ENCODE measurements around the gene SUSD3. TPM values are rescaled to one million over a fixed set of nuclear protein-coding genes. Genes with fewer than 3 reads are reported as not detected.

The SUSD3 gene
- polyA plus RNA-seq, 1 donor from 2014 or later = 96.3 TPM

DNA sequence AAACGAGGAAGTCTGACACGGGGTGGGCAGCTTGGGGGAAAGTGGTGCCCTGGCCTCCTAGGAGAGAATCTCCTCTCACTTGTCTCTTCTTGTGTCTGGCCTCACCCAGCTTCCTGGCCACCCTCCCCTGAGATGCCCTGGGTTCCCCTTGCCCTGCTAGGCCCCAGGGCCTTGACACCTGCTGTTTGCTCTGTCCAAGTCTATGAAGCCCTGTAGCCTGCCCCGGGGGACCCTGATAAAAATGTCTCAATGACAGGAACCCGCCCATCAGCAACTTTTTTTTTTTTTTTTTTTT is 35.0 kb upstream of the SUSD3 start:
- peaks cover 9% of the 10 kb centered on the region for H3K36me3 Mint-ChIP-seq
- no peak overlapping the region for H3K4me3 Mint-ChIP-seq

DNA sequence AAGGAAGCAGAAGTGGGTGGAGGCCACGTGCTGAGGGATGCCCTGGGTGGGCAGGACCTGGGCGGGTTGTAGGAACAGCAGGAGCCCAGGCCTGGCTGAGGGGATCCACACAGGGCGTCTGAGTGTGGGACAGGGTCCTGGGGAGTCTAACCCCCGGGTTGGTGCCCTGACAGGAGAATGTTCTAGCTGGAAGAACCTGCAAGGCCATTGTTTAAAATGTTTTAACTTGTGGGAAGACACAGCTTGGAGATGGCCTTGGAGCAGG is 33.9 kb upstream of the SUSD3 start:
- Mint-ChIP-seq H3K27ac (no peak overlapping the region), H3K27me3 (no peaks in the 10 kb centered on the region), H3K4me1 (peaks cover 20 to 31% (median 22%) of the 10 kb centered on the region in 3 donors), H3K4me3 (peak overlapping the region in 1 of 4 donors; percentile 49), H3K9me3 (no peaks in the 10 kb centered on the region), H3K36me3 (peaks cover 3% of the 10 kb centered on the region)

More for the DNA sequence above, 35.0 kb upstream of the SUSD3 start:
- H3K27ac Mint-ChIP-seq = peak overlapping the region in 1 of 3 donors; percentile 88
- H3K27me3 Mint-ChIP-seq = no peaks in the 10 kb centered on the region
- H3K4me1 Mint-ChIP-seq = peaks cover 13 to 25% (median 16%) of the 10 kb centered on the region in 3 donors
- no peaks in the 10 kb centered on the region for H3K9me3 Mint-ChIP-seq

GRCh38 chr9:93024986-93025630 is 33.4 kb upstream of the SUSD3 start:
- Mint-ChIP-seq H3K9me3 (no peaks in the 10 kb centered on the region), H3K4me1 (peaks cover 22 to 32% (median 24%) of the 10 kb centered on the region in 3 donors), H3K27ac (peak overlapping the region in 2 of 3 donors; percentile 20 to 86), H3K4me3 (peak overlapping the region in 2 of 4 donors; percentile 51 to 58), H3K36me3 (peaks cover 5% of the 10 kb centered on the region), H3K27me3 (no peaks in the 10 kb centered on the region)

DNA sequence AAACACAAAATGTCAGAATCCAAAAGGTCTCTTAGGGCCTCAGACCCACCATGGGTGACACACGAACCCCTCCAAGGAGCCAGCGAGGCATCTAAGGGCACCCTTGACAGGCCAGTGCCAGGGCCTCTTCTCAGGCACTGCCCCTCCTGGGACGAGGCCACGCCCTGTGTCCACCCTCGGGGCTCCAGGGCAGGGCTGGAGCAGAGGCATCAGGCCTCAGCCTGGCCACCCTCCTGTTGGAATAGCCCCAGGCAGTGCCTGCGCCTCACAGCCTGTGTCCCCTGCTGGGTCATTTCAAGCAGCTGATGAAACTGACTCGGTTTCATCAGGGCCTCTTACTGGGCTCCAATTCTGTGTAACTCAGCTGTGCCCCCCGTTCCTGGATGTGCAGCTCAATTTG is 32.8 kb upstream of the SUSD3 start:
- peaks cover 22 to 34% (median 26%) of the 10 kb centered on the region in 3 donors for H3K4me1 Mint-ChIP-seq

DNA sequence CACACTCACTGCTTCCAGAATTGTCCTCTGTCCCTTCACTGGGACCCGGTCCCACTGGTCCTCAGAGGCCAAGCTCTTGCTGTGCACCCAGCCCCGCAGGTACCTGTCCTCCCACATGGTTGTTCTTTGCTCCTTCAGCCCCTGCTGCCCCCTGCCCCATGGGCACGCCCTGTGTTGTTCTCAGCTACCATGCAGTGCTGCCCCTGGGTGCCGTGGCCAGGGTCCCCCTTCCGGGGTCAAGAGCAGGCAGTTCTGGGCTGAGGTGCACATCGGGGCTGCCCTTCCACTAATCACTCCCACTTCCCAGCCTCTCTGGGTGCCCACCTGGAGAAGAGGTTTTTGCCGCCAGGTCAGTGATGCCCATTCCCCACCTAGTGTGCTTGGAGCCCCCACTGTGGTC is 31.9 kb upstream of the SUSD3 start:
- Mint-ChIP-seq H3K4me3 (no peak overlapping the region), H3K4me1 (peaks cover 22 to 38% (median 30%) of the 10 kb centered on the region in 3 donors), H3K27ac (no peak overlapping the region), H3K36me3 (peaks cover 9% of the 10 kb centered on the region), H3K9me3 (no peaks in the 10 kb centered on the region), H3K27me3 (no peaks in the 10 kb centered on the region)

More for the DNA sequence above, 32.8 kb upstream of the SUSD3 start:
- H3K36me3 Mint-ChIP-seq = peaks cover 7% of the 10 kb centered on the region
- no peak overlapping the region for H3K4me3 Mint-ChIP-seq
- no peaks in the 10 kb centered on the region for H3K27me3 Mint-ChIP-seq
- no peaks in the 10 kb centered on the region for H3K9me3 Mint-ChIP-seq
- peak overlapping the region in 2 of 3 donors; percentile 20 to 86 for H3K27ac Mint-ChIP-seq

DNA sequence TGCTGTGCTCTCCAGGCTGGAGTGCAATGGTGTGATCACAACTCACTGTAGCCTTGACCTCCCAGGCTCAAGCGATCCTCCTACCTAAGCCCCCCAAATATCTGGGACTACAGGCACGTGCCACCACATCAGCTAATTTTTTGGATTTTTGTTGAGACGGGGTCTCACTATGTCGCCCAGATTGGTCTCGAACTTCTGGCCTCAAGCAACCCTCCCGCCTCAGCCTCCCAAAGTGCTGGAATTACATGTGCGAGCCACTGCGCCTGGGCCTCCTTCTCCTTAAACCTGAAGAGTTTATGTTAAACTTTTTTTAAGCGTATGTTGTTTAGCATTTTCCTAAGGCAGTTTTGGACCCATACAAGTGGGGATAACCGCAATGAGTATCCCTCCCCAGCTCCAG is 30.8 kb upstream of the SUSD3 start:
- H3K9me3 Mint-ChIP-seq = no peaks in the 10 kb centered on the region
- H3K27ac Mint-ChIP-seq = peak overlapping the region; percentile 83 to 93 (median 92)
- H3K4me3 Mint-ChIP-seq = peak overlapping the region in 3 of 4 donors; percentile 63 to 87 (median 80)
- peaks cover 29 to 42% (median 30%) of the 10 kb centered on the region in 3 donors for H3K4me1 Mint-ChIP-seq
- H3K36me3 Mint-ChIP-seq = peaks cover 10% of the 10 kb centered on the region
- H3K27me3 Mint-ChIP-seq = no peaks in the 10 kb centered on the region

DNA sequence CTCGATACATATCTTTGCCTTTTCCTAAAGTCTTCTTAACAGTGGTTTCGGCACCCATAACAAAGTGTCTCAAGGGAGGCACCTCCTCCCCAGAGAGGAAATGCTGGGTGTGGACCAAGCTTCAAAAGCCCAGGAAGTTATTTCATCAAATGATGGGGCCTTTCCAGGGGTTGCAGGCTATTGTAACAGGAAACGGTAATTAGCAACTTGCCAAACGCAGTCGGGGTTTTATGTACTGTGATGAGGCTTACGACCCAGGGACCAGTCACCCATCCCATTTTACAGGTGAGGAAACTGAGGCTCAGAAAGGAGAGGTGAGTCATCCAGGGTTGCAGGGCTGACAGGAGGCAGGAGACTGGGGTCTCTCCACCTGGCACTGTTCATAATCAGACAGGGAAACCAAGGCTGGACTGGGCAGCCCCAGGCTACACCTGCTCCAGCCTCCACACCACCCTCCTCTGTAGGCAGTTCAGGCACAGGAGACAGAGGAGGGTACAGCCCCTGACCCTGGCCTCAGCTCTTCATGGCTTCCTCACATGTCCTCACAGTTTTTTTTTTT is 30.0 kb upstream of the SUSD3 start:
- Mint-ChIP-seq H3K27me3 (no peaks in the 10 kb centered on the region), H3K4me3 (peak overlapping the region; percentile 63 to 87 (median 72)), H3K4me1 (peaks cover 29 to 42% (median 30%) of the 10 kb centered on the region in 3 donors), H3K36me3 (peaks cover 10% of the 10 kb centered on the region), H3K27ac (peak overlapping the region; percentile 83 to 92 (median 86)), H3K9me3 (no peaks in the 10 kb centered on the region)

DNA sequence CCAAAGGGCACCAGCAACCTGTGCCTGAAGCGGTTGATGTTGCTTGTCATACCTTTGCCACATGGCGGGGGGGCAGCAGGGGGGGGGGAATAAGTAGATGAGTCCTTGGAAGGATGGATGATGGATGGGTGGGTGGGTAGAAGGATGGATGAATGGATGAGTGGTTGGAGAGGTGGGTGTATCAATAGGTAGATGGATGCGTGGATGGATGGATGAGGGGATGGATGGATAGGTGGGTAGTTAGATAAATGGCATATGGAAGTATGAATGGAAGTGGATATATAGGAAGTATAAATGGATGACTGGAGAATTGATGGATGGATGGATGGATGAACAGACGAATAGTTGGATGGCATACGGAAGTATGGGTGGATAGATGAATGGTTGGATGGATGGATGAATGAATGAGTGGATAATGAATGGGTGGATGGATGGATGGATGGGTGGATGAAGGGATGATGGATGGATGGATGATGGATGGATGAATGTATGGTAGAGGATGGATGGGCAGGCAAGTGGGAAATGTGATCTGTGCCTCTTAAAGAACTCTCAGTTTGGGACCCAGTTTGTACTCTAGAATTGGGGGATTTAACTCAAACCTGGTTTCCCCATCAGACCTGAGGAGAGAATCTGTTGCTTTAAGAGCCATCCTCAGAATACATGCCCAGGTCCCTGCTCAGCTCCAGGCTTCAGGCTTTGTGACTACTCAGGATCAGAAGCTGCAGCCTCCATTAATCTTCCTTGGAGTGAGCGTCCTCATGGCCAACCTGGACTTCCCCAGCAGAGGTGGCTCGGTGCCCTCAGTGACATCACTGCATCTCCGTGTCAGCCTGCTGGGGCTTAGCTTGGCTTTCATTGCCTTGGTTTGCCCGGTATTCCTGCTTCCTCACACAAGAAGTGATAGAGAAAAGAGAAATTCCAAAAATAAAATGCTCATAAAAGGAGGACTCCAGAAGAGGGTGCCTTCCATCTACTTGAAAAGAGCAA is 27.6 kb upstream of the SUSD3 start:
- H3K27me3 Mint-ChIP-seq = no peaks in the 10 kb centered on the region
- H3K4me3 Mint-ChIP-seq = peak overlapping the region in 1 of 4 donors; percentile 2
- peak overlapping the region in 2 of 3 donors; percentile 7 to 84 for H3K27ac Mint-ChIP-seq
- H3K9me3 Mint-ChIP-seq = no peaks in the 10 kb centered on the region
- peaks cover 10% of the 10 kb centered on the region for H3K36me3 Mint-ChIP-seq
- peaks cover 29 to 43% (median 33%) of the 10 kb centered on the region in 3 donors for H3K4me1 Mint-ChIP-seq

DNA sequence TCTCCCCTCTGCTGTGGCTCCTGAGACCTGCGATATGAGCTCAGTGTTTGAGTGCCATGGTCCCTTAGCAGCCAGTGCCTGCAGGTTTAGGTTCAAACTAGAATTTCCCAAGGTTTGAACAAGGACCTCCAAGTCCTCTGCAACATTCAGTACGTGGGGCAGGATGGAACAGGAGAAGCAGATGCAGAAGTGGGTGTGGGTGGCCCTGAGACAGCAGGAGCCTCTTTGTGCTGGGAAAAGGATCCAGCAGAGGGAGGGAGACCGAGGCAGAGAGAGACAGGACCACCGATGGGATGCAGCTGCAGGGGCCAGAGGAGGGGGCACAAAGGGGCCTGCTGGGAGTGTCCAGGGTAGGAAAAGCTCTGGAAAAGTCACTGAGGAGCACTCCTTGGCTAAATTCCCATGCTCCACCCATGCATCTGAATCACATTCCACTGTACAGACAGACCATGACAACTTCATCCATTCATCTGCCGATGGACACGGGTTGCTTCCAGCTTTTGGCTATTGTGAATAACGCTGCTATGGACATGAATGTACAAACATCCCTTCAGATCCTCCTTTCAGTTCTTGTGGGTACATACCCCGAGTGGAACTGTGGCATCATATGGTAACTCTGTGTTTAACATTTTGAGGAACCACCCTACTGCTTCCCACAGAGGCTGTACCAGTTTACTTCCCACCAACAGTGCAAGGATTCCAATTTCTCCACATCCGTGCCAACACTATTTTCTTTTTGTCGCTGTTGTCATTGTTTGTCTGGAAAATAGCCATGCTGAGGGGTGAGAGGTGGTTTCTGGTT is 26.7 kb upstream of the SUSD3 start:
- H3K27me3 Mint-ChIP-seq = no peaks in the 10 kb centered on the region
- peak overlapping the region in 1 of 3 donors; percentile 16 for H3K27ac Mint-ChIP-seq
- H3K4me1 Mint-ChIP-seq = peaks cover 29 to 42% (median 33%) of the 10 kb centered on the region in 3 donors
- H3K36me3 Mint-ChIP-seq = peaks cover 10% of the 10 kb centered on the region
- H3K9me3 Mint-ChIP-seq = no peaks in the 10 kb centered on the region
- no peak overlapping the region for H3K4me3 Mint-ChIP-seq

DNA sequence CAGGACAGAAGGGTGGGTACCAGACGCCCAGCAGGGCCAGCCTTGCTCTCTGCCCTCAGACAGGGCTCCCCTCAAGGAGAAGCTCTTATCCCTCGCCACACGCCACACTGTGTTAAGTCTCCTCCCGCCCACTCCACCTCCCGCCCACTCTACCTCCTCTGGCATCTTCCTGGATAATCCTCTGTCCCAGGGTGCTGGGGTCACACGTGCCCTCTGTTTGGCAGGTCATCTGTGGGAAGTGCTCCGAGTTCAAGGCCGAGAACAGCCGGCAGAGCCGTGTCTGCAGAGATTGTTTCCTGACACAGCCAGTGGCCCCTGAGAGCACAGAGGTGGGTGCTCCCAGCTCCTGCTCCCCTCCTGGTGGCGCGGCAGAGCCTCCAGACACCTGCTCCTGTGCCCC is 26.0 kb upstream of the SUSD3 start:
- no peak overlapping the region for H3K27ac Mint-ChIP-seq
- H3K4me3 Mint-ChIP-seq = no peak overlapping the region
- no peaks in the 10 kb centered on the region for H3K27me3 Mint-ChIP-seq
- H3K9me3 Mint-ChIP-seq = no peaks in the 10 kb centered on the region
- H3K36me3 Mint-ChIP-seq = peaks cover 10% of the 10 kb centered on the region
- H3K4me1 Mint-ChIP-seq = peaks cover 25 to 38% (median 28%) of the 10 kb centered on the region in 3 donors

- no peak overlapping the region for H3K4me3 Mint-ChIP-seq
- H3K36me3 Mint-ChIP-seq = peaks cover 9% of the 10 kb centered on the region
- no peaks in the 10 kb centered on the region for H3K27me3 Mint-ChIP-seq
- peaks cover 16 to 33% (median 23%) of the 10 kb centered on the region in 3 donors for H3K4me1 Mint-ChIP-seq
- H3K9me3 Mint-ChIP-seq = no peaks in the 10 kb centered on the region
- H3K27ac Mint-ChIP-seq = peak overlapping the region in 2 of 3 donors; percentile 75 to 87
Measured at GRCh38 chr9:93033531-93033930, 25.0 kb upstream of the SUSD3 start.

GRCh38 chr9:93035106-93035660 is 23.3 kb upstream of the SUSD3 start:
- Mint-ChIP-seq H3K27me3 (no peaks in the 10 kb centered on the region), H3K9me3 (no peaks in the 10 kb centered on the region), H3K27ac (no peak overlapping the region), H3K36me3 (peaks cover 6% of the 10 kb centered on the region), H3K4me1 (peaks cover 7 to 30% (median 19%) of the 10 kb centered on the region in 3 donors), H3K4me3 (no peak overlapping the region)

GRCh38 chr9:93035821-93036351 is 22.6 kb upstream of the SUSD3 start:
- Mint-ChIP-seq H3K4me3 (no peak overlapping the region), H3K27me3 (no peaks in the 10 kb centered on the region), H3K36me3 (peaks cover 3% of the 10 kb centered on the region), H3K9me3 (no peaks in the 10 kb centered on the region), H3K4me1 (peaks cover 7 to 27% (median 16%) of the 10 kb centered on the region in 3 donors), H3K27ac (no peak overlapping the region)

- Mint-ChIP-seq H3K36me3 (peaks cover 1% of the 10 kb centered on the region), H3K9me3 (no peaks in the 10 kb centered on the region), H3K27me3 (no peaks in the 10 kb centered on the region), H3K27ac (peak overlapping the region in 1 of 3 donors; percentile 21), H3K4me3 (peak overlapping the region in 1 of 4 donors; percentile 49), H3K4me1 (peaks cover 9 to 22% (median 14%) of the 10 kb centered on the region in 3 donors)
Measured at GRCh38 chr9:93036887-93037475, 21.5 kb upstream of the SUSD3 start.

Data from IgD-negative memory B cell (primary cell).